HG03066 (cell line): ENCODE data around the gene PACRG.

ENCODE experiments used
- ATAC-seq: cut with Tn5 transposase; IDR thresholded peaks from one replicate; pipeline ENCODE4 v1.9.1; 2021; ENCODE audit warnings: low read depth; ENCODE audit not compliant: unreplicated experiment

Gene PACRG

DNA sequence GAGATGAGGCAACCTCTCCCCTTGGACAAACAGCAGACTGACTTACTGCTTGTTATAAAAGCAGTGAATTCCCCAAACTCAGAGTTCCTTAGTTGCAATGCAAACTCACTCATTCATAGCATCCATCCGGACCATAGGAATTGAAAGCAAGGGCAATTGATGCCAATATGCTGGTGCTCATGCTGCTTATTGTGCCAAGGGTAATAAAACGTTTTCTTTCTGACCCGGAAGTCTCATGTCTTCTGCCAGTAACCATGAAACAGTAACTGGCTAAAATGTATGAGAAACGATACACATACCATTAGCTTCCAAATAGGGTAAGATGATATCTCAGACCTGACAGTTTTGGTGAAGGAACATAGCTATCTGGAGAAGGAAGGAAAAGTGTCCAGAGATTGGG is 18.3 kb upstream of the PACRG start:
- no peak for ATAC-seq

DNA sequence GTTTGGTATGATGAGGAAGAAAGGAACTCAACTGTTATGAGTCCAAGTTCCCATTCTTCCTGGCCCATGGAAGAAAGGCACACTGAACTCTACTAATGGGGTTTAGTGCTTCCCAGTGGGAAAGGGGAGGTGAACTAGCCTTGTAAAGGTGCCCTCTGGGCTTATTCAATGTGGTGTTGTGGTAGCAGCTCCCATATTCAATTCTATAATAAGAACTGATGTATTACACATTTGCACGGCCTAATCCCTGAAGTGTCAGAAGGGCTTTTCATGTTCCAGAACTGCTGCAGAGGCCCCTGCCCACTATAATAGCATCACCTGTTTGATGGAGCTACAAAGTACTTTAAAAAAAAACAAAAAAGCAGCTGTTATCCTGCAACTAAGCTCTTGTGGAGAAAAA is 17.4 kb upstream of the PACRG start:
- ATAC-seq = no peak

DNA sequence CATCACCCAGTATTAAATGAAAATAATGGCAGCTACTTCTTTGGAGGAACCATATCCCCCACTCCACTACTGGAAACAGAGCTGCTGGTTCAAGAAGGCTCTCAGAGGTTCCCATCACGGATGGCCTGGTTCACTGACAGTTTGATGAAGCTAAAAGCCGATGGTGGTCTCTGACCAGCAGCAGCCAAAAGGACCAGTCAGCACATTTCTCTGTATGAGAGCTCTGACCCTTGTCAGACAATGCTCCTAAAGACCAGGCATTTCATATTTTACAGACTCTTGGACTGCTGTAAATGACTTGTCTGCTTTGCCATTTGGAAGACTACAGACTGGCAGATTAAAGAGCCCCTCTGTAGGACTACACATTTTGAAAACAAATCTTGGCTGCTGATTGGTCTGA is 16.8 kb upstream of the PACRG start:
- ATAC-seq = no peak

DNA sequence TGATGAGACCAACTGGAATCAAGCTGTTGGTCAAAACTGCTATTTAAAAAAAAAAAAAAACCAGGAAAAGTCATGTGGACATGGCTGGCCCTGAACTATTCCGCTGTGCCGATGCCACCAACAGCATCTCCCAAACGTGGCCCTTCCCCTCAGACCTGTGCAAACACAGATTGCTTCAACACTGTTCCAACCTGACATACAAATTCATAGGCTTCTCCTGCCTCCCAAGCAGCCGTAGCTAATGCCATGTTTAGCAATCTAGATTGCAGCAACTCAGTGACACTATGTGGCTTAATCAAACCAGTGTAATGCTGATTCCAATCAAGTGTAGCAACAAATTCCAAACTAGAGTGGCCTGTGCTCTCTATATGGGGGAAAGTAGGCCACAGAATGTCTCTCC is 16.4 kb upstream of the PACRG start:
- no peak for ATAC-seq

DNA sequence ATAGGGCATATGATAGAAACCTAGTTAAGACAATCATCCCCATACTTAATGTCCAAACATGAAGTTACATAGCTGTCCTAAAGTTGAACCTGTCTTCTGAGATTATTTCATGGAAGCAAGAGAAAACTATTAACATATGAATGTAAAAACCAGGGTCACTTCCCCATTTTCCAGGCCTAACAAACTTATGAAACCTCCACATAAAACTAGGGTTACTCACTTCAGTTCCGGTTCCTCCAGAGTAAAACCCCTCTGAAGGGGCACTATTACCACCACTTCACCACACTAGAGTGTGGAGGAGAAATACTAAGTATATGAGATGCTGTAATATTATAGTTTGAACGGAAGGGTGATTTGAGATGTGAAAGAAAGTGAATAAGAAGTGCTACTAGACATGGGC is 15.1 kb upstream of the PACRG start:
- ATAC-seq = no peak

DNA sequence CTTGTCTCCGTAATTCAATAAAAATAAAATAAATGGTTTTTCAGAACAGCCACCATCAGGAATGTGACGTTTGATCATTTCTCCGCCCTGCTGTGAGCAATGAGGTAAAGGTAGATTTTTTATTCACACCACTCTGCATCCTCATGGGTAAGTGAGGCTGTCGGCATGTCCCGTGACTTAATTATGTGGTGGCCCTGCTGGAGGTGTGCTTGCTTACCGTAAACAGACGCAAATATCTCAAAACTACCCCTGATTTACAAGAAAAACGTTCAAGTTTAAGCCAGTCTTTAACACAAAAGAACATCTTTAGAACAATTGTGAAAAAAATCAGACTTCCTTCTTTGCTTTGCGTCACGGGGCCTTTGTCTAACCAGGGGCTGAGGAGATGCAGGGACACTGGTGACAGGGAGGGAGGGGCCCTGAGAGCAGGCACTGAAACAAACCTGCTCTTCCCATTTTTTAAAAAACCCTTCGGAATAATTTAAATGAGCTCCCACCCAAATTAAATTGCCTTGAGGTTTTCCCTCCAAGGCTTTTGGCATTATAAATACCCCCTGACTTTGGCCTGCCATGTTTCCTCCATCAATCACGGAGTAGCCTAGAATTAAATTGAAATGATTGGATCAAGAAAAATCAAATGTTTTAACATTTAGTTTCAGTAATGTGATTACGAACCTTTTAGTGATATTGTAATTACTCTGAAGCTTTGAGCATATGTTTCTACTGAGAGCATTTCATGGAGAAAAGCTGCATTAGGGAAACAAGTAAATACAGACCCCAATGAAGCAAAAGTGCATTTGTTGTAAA is 13.6 kb upstream of the PACRG start:
- ATAC-seq = no peak

DNA sequence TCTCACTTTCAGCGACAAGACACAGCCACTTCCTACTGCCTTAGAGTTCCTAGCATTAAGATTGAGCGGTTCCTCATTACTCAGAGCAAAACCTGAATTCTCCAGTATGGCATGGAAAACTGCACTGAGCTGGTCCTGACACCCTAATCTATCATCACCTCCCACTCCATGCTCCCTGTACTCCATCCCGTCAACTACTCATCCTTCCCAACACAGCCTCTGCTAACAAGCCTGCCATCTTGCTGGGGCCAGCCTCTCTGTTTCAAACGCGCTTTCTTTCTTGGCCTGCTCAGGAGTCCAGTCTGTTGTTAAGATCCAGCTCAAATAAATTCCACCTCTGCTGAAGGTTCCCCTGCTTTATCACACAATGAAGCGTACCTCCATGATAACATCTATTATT is 12.2 kb upstream of the PACRG start:
- no peak for ATAC-seq

DNA sequence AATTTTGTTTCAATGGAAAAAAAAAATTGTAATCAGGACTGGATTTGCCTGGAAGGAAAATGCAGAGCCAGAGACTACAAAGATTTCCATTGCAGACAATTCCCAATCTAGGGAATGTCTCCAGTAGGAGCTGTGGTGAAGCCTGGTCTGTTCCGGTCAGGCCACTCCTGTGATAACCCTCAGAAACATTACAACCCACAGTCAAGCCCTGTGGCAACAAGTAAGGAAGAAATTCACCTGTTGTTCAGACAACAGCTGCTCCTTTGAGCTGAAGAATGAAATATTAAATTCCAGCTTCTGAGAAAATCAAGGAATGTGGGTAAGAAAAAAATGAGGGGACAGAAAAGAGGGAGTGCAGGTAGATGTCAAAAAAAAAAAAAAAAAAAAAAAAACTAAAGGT is 8.2 kb upstream of the PACRG start:
- no peak for ATAC-seq

DNA sequence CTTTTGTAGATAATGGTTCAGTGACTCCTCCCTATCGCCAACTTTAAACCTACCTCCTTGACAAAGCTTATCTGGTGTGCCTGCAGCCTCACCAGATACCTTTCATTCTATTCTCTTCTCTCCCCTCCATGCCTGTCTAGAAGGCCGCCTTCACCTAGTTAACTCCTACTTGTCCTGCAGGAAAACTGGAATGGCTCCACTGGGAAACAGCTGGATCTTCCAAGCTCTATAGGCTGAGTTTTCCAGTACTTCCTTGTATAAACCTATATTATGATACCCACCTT is 6.4 kb upstream of the PACRG start:
- ATAC-seq = no peak

DNA sequence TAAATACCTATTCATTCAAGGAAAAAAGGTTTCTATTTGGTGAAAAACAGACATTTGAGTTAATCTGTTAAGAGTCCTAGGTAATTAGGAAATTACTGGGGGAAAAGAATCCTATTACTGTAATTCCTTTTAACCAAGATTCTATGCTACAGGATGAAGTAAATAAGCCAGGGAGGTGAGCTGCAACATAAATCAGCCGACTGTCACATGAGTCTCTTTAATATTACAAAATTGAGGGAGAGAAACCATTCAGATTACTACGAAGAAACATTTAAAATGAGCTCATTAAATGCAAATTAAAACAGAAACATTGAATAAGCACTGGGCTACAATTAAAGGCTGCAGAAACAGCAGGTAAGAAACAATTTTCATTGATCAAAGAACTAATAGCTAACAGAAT is 5.5 kb upstream of the PACRG start:
- ATAC-seq = no peak

DNA sequence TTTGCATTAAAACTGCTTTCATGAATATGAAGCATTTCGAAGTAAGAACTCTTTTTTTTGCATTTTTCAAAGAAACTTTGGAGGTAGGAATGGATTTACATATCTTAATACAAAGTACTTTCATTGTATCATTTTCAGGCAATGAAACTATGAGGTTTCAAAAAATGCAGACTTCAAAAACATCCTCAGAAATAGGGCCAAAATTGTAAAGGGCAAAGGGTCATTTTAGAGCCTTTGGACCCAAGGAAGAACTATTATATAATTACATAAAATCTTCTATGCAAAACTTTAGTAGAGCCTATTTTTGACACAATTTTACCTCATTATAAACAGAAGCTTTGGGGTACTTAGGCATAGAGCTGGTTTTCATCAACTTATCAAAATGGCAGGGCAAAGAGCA is 5.1 kb upstream of the PACRG start:
- no peak for ATAC-seq

DNA sequence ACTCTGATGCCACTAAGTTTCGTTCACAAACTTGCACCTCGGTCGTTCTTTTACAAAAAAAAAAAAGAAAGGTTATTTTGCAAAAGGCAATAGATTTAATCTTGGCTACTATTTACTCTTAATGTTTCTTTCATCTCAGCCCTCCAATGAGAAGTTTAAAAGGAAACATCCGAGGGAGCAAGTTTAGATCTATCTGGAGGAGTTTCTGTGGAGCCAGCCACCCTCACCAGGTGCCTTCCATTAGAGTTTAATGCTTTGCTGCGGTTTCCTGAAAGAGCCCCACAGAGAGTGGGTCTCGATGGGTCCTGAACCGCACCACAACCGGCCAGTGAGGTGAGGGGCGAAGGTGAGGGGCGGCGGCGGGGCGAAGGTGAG is 840 bp upstream of the PACRG start:
- ATAC-seq = peak; percentile 9

DNA sequence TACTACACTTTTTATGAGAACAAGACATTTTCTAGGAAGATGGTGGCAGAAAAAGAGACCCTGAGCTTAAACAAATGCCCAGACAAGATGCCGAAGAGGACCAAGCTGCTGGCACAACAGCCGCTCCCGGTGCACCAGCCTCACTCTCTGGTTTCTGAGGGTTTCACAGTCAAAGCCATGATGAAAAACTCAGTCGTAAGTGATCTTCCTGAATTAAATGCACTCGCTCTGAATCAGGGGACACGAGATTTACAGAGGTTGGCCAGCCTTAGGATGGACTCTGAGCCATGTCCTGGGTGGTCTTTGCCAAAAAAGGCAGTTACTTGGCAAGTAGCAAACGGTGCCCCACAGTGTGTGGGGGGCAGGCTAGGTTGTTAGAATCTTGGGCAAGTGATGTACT is 423 bp downstream of the PACRG start:
- ATAC-seq = no peak

DNA sequence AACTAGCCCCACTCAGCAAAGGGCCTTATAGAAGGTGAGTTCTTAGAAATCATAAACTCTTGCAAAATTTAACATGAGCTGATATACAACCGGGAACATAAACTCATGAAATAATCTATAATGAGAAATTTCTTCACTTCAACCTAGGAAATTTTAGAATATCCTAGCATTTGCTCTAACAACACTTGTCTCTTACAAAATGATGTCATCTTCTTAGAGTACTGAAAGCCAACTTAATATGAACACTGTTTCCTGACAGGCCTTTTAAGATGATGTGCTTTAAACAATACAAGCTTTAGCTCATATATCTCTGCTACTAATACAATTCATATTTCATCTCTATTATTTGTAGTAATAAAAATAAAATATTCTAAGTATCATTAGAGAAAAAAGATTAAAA is 932 bp downstream of the PACRG start:
- no peak for ATAC-seq

DNA sequence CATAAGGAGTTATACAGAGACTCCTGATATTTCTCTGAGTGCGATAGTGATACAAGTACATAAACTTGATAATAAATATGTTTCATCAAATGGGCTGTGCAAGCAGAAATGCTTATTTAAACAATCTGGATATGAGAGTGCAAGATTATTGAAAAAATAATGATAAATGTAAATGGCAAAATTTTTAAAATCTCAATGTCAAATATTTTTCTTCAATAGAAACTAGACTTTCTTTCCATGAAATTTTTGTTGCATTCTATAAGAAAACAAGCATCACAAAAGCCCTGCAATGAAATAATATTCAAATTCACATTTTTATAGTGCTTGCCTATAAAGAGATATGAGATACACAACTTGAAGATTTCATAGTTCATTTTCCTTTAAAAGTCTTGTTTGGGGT is 2.7 kb downstream of the PACRG start:
- ATAC-seq = no peak

DNA sequence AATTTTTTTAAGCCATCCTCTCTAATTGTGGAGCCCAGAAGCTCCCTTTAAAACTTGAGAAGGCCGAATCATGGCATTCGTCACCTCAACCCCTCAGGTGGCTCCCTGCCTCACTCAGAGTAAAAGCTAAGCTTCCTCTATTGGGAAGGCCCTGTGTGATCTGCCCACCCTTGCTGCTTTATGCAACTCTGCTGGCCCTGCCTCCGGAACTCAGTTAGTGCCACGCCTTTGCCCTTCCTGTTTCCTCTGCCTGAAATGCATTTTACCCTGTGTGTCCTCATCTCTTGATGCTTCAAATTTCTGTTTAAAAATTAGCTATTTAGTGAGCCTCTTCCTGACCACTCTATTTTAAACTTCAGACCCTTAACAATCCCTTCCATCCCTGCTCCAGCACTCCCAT is 5.7 kb downstream of the PACRG start:
- no peak for ATAC-seq

DNA sequence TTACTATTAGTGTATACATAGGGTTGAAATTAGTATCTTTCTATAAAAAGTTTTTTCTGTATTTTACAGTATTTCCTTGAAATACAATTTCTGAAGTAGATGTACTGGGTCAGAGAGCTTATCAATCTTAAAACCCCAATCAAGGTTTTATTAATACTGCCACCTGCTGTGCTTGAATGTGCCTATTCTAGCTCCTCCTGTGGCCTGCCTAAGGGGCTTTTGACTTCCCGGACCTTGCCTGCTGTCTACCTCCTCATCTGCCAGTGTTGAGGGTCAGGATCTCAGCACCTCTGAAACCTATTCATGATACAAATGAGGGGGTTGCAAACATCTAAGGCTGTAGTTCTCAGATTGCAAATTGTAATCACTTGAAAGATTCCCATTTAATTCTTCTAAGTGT is 9.2 kb downstream of the PACRG start:
- no peak for ATAC-seq

DNA sequence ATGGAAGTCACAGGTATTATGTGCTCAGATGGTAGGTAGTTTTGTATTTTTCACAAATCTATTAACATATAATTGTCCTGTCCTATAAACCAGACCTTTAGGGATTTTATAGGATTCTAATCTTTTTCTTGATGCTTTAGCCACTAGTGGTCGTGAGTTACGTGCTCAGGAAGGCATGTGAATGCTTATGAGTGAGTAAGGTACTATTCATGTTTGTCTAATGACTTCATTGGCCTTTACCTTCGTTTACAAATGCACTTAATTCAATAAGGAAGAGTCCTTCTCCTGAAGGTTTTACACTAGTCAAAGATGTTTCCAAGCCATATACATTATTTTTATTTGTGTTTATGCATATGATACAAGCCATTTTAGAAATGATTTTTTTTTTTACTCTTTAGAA is 23.0 kb downstream of the PACRG start:
- no peak for ATAC-seq

DNA sequence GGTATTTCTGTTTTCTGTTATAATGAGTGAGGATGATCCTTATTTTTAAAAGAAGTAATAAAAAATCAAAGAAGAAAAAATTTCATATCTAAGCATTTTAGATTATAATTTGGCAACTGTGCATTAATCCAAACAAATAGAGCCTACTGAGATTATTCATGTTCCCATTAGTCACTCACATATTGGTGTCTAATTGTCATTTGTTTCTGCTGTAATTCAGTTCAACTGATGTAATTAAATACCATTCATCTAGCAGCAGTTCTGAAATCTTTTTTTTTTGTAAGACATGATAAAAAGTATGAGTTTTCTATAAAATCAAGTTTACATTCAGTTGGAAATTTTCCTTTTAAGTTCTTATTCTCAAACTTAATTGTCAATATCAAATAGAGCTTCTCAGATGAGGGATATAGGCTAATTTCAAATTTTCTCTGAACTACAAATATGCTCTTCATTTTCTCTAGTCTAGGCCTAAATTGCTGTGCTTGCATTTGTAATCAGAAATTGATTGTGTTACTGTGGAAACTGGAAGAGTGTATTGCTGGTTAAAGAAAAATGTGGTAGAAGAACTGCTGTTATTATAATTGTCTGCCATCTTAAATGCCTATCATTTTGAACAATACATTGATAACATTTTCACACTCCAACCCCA is 23.6 kb downstream of the PACRG start:
- ATAC-seq = no peak

DNA sequence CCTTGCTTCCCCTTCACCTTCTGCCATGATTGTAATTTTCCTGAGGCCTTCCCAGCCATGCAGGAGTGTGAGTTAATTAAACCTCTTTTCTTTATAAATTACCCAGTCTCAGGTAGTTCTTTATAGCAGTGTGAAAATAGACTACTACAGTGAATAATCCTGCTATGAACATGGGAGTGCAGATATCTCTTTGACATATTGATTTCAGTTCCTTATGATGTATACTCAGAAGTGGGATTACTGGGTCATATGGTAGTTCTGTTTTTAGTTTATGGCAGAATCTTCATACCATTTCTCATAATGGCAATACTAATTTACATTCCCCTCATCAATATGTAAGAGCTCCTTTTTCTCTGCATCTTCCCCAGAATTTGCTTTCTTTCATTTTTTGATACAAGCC is 26.0 kb downstream of the PACRG start:
- no peak for ATAC-seq

DNA sequence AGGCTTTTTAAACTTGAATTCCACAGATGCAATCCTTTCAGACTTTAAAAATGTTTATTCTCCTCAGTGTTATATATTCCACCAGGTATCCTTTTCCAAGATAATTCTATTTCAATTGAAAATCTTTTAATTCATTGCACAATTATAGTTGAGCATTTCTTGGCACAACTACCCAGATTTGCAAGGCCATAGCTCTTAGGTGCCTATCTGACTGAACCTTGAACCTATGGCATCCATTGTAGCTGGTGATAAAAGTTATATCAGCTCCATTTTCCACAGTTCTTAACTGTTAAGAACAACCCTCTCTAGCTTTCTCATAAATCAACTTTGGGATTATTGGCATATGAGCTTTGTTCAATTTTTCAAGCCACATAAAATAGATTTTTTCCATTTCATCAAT is 42.4 kb downstream of the PACRG start:
- no peak for ATAC-seq

DNA sequence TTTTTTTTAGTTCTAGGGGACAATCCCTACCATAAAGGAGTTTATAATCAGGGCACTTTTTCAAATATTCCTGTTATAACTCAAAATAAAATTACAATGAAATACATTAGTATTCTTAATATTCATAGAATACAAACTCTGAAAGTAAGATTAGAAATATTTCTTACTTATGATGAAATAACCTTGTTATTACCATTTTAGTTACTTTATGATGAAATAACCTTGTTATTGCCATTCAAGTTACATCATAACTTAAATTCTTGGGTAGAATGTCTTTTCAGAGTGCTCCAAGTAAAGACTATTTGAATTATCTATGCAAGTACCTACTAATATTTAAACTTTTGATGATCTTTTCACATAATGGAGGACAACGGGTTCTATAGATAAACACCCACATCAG is 43.2 kb downstream of the PACRG start:
- ATAC-seq = no peak

DNA sequence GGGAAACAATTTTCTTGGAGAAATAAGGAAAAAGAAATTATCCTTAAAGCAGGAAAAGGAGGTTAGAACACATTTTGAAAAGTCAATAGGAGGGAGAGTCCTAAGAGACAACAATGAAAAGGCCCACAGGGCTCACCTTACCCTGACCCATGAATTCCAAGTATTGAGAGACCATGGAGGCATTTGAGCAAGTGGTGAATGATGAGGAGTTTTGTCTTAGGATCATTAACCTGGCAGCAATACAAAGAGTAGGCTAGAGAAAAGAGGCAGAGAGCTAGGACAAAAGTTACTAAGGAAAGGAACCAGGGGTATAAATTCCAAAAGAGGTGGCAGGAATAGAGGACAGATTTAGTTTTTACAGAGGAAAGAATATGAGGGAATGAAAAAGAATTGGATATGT is 44.7 kb downstream of the PACRG start:
- ATAC-seq = no peak
